ENCODE results near the gene RBM33. TPM values are rescaled to one million over a fixed set of nuclear protein-coding genes. Genes with fewer than 3 reads are reported as not detected.

Gene RBM33
- total and polyA plus RNA-seq, 10 of the 15 experiments (the other 5 are each of a cell fraction or from before 2014, with no cell fraction given), result 4.7 to 67.2 (median 24.3) TPM

DNA sequence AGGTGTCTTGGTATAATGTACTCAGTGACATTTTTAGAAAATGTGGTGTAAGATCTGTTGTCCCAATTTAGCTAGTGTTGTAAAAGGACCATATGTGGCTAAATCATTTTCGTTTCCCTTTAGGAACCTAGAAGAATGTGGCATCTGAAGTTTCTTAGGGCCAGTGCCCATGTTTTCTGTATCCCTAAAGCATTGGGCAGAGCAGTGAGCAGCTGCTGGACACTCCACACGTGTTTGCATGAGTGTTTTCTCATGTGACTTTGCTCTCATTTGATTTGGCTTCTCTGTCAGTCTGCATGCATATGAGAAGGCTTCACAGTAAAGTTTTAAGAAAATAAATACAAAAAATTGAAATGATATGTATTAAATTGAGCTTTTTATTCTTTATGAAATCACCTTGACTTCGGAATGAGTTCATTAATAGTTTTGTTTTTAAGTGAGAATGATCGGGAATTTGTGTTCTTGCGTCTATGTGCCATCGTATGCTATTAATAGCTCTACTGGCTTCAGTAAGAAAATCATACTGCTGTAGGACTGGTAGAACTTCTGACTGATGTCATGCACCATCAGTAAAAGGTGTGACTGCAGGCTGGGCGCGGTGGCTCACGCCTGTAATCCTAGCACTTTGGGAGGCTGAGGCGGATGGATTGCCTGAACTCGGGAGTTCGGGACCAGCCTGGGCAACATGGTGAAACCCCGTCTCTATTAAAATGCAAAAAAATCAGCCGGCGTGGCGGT is 61.3 kb downstream of the RBM33 start (continued):
- TF ChIP-seq ESRRA (IDR thresholded peaks at IDR 0.05; ENCODE audit: low read length) (no peak), TCF7 (IDR thresholded peaks at IDR 0.05; ENCODE audit: borderline replicate concordance) (no peak), CBX5 (IDR thresholded peaks at IDR 0.05; ENCODE audit: low read depth) (no peak), SPI1 (IDR thresholded peaks at IDR 0.05; ENCODE audit: borderline replicate concordance, insufficient read depth, low read depth, low read length) (no peak), TAF1 (IDR thresholded peaks at IDR 0.05; ENCODE audit: borderline replicate concordance, low read depth, low read length) (no peak), YY1 (IDR thresholded peaks at IDR 0.05; ENCODE audit: low read depth, low read length) (no peak)
- TF ChIP-seq, protein P1, sequence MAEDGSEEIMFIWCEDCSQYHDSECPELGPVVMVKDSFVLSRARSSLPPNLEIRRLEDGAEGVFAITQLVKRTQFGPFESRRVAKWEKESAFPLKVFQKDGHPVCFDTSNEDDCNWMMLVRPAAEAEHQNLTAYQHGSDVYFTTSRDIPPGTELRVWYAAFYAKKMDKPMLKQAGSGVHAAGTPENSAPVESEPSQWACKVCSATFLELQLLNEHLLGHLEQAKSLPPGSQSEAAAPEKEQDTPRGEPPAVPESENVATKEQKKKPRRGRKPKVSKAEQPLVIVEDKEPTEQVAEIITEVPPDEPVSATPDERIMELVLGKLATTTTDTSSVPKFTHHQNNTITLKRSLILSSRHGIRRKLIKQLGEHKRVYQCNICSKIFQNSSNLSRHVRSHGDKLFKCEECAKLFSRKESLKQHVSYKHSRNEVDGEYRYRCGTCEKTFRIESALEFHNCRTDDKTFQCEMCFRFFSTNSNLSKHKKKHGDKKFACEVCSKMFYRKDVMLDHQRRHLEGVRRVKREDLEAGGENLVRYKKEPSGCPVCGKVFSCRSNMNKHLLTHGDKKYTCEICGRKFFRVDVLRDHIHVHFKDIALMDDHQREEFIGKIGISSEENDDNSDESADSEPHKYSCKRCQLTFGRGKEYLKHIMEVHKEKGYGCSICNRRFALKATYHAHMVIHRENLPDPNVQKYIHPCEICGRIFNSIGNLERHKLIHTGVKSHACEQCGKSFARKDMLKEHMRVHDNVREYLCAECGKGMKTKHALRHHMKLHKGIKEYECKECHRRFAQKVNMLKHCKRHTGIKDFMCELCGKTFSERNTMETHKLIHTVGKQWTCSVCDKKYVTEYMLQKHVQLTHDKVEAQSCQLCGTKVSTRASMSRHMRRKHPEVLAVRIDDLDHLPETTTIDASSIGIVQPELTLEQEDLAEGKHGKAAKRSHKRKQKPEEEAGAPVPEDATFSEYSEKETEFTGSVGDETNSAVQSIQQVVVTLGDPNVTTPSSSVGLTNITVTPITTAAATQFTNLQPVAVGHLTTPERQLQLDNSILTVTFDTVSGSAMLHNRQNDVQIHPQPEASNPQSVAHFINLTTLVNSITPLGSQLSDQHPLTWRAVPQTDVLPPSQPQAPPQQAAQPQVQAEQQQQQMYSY (CRISPR knock-in tag; IDR thresholded peaks at IDR 0.05), result no peak

DNA sequence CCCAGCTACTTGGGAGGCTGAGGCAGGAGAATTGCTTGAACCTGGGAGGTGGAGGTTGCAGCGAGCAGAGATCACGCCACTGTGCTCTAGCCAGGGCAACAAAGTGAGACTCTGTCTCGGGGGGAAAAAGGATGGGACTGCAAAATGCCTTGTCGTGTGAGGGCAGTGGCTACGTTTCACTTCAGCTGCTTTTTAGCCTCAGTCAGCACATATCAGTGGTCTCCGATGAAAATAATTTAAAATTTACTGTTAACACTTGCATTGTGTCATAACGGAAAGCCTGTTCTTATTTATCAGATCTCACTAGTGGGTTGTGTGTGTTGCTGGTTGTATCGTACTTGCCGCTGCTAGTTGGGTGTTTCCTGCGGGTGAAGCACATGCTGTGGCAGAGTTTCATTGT is 61.9 kb downstream of the RBM33 start:
- intact Hi-C loops (cut with micrococcal nuclease; ENCODE audit: unreplicated experiment), result no loop called here
- Histone ChIP-seq H3K4me3 (no peak overlapping the region), H3K9ac (ENCODE audit: control insufficient read depth, insufficient read depth, low read length) (no peak overlapping the region), H3K27ac (ENCODE audit: control insufficient read depth, insufficient read depth) (no peak overlapping the region), H3K79me2 (ENCODE audit: control insufficient read depth, insufficient read depth, low read length) (peaks cover 7% of the 10 kb centered on the region), H3K9me3 (replicated peaks; ENCODE audit: control insufficient read depth, insufficient read depth, low read length) (no peaks in the 10 kb centered on the region), H2AFZ (ENCODE audit: control insufficient read depth, low read depth, low read length) (no peak overlapping the region), H3K4me2 (ENCODE audit: control insufficient read depth, insufficient read depth) (no peak overlapping the region), H3K27me3 (replicated peaks in 1 of 2; ENCODE audit: control insufficient read depth in 2 of 2, insufficient read depth in 2 of 2, low read length in 1 of 2) (no peaks in the 10 kb centered on the region), H3K36me3 (ENCODE audit: control insufficient read depth in 2 of 2, insufficient read depth in 2 of 2, low read length in 1 of 2) (peaks cover 17 to 39% of the 10 kb centered on the region in 2 experiments), H3K4me1 (ENCODE audit: control insufficient read depth, insufficient read depth, low read length) (peaks cover 6% of the 10 kb centered on the region), H4K20me1 (ENCODE audit: control insufficient read depth, insufficient read depth) (no peaks in the 10 kb centered on the region)
- WGBS (ENCODE audit: insufficient coverage, insufficient replicate concordance, low lambda C conversion rate, missing lambda C conversion rate), result 99% methylated on average over 10 of the region's 10 CpGs
- POLR2A ChIA-PET, result interaction anchor here (0.6 kb wide), 2 partner anchors 25 to 933 kb away, joined by 3 read pairs; no protein-coding TSS in a partner anchor
- BruUV-seq (replicated peaks), result no TSS peak
- SMC1A ChIA-PET (ENCODE audit: uncharacterized antibody, unreplicated experiment), result interaction anchor here (1.0 to 1.4 kb wide), 5 partner anchors 9 to 107 kb away, joined by 3 to 7 read pairs (median 3); no protein-coding TSS in a partner anchor
- RAD21 ChIA-PET (ENCODE audit: unreplicated experiment), result no interaction called here
- CTCF ChIA-PET, result no interaction called here
- DNase-seq (ENCODE audit: low read depth, low spot score), result no peak
- in situ Hi-C loops (cut with MboI), result no loop called here
- ATAC-seq, result no peak
- no peak for FAIRE-seq
- no peak for TF ChIP-seq TCF12 (IDR thresholded peaks at IDR 0.05; ENCODE audit: low read depth, low read length)
- TF ChIP-seq FOXK2 (IDR thresholded peaks at IDR 0.05), result no peak
- TF ChIP-seq, protein P2, sequence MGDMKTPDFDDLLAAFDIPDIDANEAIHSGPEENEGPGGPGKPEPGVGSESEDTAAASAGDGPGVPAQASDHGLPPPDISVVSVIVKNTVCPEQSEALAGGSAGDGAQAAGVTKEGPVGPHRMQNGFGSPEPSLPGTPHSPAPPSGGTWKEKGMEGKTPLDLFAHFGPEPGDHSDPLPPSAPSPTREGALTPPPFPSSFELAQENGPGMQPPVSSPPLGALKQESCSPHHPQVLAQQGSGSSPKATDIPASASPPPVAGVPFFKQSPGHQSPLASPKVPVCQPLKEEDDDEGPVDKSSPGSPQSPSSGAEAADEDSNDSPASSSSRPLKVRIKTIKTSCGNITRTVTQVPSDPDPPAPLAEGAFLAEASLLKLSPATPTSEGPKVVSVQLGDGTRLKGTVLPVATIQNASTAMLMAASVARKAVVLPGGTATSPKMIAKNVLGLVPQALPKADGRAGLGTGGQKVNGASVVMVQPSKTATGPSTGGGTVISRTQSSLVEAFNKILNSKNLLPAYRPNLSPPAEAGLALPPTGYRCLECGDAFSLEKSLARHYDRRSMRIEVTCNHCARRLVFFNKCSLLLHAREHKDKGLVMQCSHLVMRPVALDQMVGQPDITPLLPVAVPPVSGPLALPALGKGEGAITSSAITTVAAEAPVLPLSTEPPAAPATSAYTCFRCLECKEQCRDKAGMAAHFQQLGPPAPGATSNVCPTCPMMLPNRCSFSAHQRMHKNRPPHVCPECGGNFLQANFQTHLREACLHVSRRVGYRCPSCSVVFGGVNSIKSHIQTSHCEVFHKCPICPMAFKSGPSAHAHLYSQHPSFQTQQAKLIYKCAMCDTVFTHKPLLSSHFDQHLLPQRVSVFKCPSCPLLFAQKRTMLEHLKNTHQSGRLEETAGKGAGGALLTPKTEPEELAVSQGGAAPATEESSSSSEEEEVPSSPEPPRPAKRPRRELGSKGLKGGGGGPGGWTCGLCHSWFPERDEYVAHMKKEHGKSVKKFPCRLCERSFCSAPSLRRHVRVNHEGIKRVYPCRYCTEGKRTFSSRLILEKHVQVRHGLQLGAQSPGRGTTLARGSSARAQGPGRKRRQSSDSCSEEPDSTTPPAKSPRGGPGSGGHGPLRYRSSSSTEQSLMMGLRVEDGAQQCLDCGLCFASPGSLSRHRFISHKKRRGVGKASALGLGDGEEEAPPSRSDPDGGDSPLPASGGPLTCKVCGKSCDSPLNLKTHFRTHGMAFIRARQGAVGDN (IDR thresholded peaks at IDR 0.05), result no peak
- no peak for TF ChIP-seq RAD51 (IDR thresholded peaks at IDR 0.05)
- TF ChIP-seq PAX8 (IDR thresholded peaks at IDR 0.05), result no peak
